Measurements from ENCODE around the gene KIN.

The KIN gene

DNA sequence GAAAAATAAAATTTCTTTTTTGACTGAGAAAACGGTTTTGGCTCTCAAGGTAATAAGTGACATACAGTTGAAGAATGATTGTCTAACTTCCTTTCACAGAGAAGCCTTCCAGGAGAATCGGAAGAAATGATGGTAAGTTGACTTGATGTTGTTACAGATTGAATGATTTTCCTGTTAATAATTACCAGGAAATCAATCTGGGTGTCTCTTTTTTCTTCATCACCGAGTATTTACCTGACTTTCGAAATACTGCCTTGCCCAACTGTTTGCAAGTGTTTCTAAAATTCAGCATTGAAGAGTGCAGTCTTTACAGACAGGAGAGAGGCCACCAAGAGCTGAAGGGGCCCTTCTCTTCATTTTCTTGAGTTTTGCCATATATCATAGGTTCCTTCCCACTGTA lies 80.7 kb downstream of the KIN start:
- no peak for DNase-seq (ENCODE audit: low read depth)
- TF ChIP-seq CTCF (conservative IDR thresholded peaks at IDR 0.05; ENCODE audit: control insufficient read depth, insufficient read depth, low read depth, low read length) = no peak
- no peak overlapping the region for H3K4me3 ChIP-seq (ENCODE audit: control insufficient read depth, low read depth, low read length)

- no peak overlapping the region for H3K4me3 ChIP-seq (ENCODE audit: control insufficient read depth, low read depth, low read length)
- DNase-seq (ENCODE audit: low read depth) = no peak
- TF ChIP-seq CTCF (conservative IDR thresholded peaks at IDR 0.05; ENCODE audit: control insufficient read depth, insufficient read depth, low read depth, low read length) = no peak
Observed at GRCh38 chr10:7706534-7707073, 81.2 kb downstream of the KIN start.

DNA sequence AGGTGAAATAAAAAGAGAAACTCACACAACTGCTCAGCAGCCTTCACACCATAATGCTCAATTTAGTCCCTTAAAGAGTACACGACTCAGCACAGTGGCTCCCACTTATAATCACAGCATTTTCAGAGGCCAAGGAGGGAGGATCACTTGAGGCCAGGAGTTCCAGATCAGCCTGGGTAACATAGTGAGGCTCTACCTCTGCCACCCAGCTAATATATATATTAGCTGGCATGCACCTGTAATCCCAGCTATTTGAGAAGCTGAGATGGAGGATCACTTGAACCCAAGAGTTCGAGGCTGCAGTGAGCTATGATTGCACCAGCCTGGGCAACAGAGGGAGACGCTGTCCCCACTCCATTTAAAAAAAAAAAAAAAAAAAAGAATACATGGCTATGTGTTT lies 82.5 kb downstream of the KIN start:
- no peak for DNase-seq (ENCODE audit: low read depth)
- TF ChIP-seq CTCF (conservative IDR thresholded peaks at IDR 0.05; ENCODE audit: control insufficient read depth, insufficient read depth, low read depth, low read length) = no peak
- no peak overlapping the region for H3K4me3 ChIP-seq (ENCODE audit: control insufficient read depth, low read depth, low read length)

- H3K4me3 ChIP-seq (ENCODE audit: control insufficient read depth, low read depth, low read length) = no peak overlapping the region
- TF ChIP-seq CTCF (conservative IDR thresholded peaks at IDR 0.05; ENCODE audit: control insufficient read depth, insufficient read depth, low read depth, low read length) = no peak
- DNase-seq (ENCODE audit: low read depth) = no peak
Observed at GRCh38 chr10:7704071-7705016, 83.4 kb downstream of the KIN start.

DNA sequence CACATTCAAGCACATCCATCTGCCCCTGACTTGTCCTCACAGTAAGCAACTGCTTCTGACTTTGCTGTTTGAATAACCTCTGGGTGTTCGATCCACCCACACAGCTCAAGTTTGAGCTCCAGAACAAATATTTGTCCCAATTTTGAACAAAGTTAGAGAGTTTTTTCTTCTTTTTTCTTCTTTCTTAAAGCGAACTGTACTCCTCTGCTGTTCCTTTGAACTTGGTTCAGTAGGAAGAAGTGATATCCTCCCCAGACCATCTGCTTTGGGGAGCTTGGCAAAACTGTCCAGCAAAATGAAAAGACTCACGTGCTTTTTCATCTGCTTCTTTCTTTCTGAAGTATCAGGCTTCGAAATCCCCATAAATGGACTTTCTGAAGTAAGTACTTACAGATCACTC lies 84.7 kb downstream of the KIN start, which contains the start of gene ITIH2:
ITIH2 (plus strand) TSS at position 177 of the 400 bp plus-strand sequence; CDS start at position 296, 119 bp downstream.
- no peak for DNase-seq (ENCODE audit: low read depth)
- no peak for TF ChIP-seq CTCF (conservative IDR thresholded peaks at IDR 0.05; ENCODE audit: control insufficient read depth, insufficient read depth, low read depth, low read length)

DNA sequence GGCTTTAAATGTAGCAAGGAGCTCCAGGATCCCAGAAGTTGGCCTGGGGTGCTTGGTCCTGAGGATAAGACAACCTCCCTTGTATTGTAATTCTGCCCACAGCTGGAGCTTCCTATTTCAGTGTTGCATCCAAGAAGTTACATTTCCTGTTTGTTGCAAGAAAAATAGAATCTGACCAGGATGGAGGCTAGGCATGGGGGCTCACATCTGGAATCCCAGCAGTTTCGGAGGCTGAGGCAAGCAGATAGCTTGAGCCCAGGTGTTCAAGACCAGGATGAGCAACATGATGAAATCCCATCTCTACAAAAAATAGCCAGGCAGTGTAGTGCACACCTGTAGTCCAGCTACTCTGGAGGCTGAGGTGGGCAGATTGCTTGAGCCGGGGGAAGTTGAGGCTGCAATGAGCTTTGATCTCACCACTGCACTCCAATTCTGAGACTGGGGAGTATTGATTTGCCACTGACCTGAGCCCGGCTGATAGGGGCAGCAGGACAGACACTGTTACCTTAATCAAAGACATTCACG lies 85.4 kb downstream of the KIN start:
- no peak for DNase-seq (ENCODE audit: low read depth)
- H3K4me3 ChIP-seq (ENCODE audit: control insufficient read depth, low read depth, low read length) = no peak overlapping the region
- TF ChIP-seq CTCF (conservative IDR thresholded peaks at IDR 0.05; ENCODE audit: control insufficient read depth, insufficient read depth, low read depth, low read length) = no peak

More for the DNA sequence above, 84.7 kb downstream of the KIN start, which contains the start of gene ITIH2:
- no peak within 1 kb of the TSS for H3K4me3 ChIP-seq (ENCODE audit: control insufficient read depth, low read depth, low read length)
